Measurements from ENCODE around the gene PTGR3.

Gene PTGR3, protein sequence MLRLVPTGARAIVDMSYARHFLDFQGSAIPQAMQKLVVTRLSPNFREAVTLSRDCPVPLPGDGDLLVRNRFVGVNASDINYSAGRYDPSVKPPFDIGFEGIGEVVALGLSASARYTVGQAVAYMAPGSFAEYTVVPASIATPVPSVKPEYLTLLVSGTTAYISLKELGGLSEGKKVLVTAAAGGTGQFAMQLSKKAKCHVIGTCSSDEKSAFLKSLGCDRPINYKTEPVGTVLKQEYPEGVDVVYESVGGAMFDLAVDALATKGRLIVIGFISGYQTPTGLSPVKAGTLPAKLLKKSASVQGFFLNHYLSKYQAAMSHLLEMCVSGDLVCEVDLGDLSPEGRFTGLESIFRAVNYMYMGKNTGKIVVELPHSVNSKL

DNA sequence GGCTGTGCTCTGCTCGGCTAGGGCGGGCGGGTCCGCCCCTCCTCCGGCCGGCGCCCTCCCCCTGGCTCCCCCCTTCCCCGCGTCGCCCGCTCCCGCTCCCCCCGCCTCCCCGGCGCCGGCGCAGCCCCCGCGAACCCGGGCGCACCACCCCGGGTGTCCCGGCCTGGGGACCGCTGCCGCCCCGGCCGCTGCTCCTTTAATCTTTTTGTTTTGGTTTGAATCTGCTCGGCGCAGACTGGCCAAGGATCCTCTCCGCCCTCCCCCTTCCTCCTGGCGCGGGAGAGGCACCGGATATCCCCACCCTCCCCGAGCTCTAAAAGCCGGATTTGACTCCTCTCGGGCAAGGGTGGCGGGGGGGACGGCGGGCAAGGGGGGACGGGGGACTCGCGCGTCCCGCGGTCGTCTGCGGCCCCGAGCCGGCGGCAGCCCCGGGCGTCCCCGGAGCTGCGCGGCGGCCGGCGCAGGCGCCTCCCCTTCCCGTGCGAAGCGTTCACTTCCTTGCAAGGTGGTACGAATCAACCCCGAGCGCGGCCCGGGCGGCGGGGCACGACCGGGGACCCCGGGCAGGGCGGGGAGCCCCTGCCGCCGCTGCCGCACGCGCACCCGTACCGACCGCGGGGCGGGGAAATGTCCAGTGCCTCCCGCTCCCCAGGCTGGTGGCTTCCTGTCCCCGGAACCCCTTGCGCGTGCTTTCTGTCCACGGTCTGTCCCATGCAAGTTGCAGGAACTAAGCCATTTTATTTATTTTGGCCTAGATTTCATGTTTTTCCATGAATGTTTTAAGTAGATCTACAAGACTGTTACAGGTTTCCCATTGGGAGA, at the start of gene PTGR3:
Gene PTGR3, minus strand, starts transcription at position 11 of the 822 bp plus-strand sequence. CDS start 81 bp downstream, outside the sequence.
- no peaks in the 10 kb centered on the region for H3K9me3 ChIP-seq (ENCODE audit: control insufficient read depth, insufficient read depth, low read length)

GRCh38 chr18:75257605-75258004, 48.7 kb upstream of the PTGR3 start:
- WGBS (ENCODE audit: insufficient coverage, insufficient read length) = no CpG with 5 or more reads among the region's 14 CpGs
- no peak for DNase-seq (ENCODE audit: low read depth, low spot score)
- no peak overlapping the region for H3K27ac ChIP-seq (ENCODE audit: low read length)

More for the DNA sequence above, at the start of gene PTGR3:
- peaks cover 9% of the 10 kb centered on the region for H3K4me1 ChIP-seq (ENCODE audit: control insufficient read depth, insufficient read depth, low read length)
- no CpG with 5 or more reads among the region's 88 CpGs for WGBS (ENCODE audit: insufficient coverage, insufficient read length)
- DNase-seq (ENCODE audit: low read depth, low spot score) = no peak
- peak within 1 kb of the TSS; percentile 83 for H3K4me3 ChIP-seq (ENCODE audit: low read length)
- no peak within 1 kb of the TSS for H3K27ac ChIP-seq (ENCODE audit: low read length)
- H3K36me3 ChIP-seq (ENCODE audit: control insufficient read depth, insufficient read depth, low read length) = no peaks in the 10 kb centered on the region; the same call in 1 of the 2 replicates
- H3K27me3 ChIP-seq (ENCODE audit: control insufficient read depth, insufficient read depth, low read length) = peaks cover 49% of the 10 kb centered on the region

DNA sequence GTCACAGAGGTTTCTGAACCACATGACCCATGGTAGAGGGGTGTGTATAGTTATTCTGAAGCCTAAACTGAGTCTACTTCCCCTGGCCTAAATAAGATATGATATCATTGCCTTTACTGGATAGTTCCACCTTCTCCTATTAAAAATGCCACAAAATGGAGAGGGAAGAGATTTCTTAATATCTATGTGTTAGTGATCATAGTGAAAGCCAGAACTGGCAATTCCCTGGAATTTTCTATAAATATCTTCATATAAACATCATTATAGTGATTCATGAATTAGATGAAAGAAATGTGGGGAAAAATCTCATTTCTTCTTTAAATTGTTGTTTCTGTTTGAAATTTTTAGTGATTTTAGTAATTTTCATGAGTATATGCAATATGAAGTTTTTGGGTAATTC, 47.4 kb upstream of the PTGR3 start:
- Histone ChIP-seq H3K36me3 (ENCODE audit: control insufficient read depth, insufficient read depth, low read length) (no peaks in the 10 kb centered on the region), H3K4me3 (ENCODE audit: low read length) (no peak overlapping the region), H3K27me3 (ENCODE audit: control insufficient read depth, insufficient read depth, low read length) (no peaks in the 10 kb centered on the region), H3K9me3 (ENCODE audit: control insufficient read depth, insufficient read depth, low read length) (no peaks in the 10 kb centered on the region), H3K27ac (ENCODE audit: low read length) (no peak overlapping the region), H3K4me1 (ENCODE audit: control insufficient read depth, insufficient read depth, low read length) (no peaks in the 10 kb centered on the region)
- no peak for DNase-seq (ENCODE audit: low read depth, low spot score)

More at GRCh38 chr18:75257605-75258004, 48.7 kb upstream of the PTGR3 start:
- H3K27me3 ChIP-seq (ENCODE audit: control insufficient read depth, insufficient read depth, low read length) = no peaks in the 10 kb centered on the region
- H3K36me3 ChIP-seq (ENCODE audit: control insufficient read depth, insufficient read depth, low read length) = no peaks in the 10 kb centered on the region
- no peaks in the 10 kb centered on the region for H3K4me1 ChIP-seq (ENCODE audit: control insufficient read depth, insufficient read depth, low read length)
- H3K9me3 ChIP-seq (ENCODE audit: control insufficient read depth, insufficient read depth, low read length) = no peaks in the 10 kb centered on the region
- no peak overlapping the region for H3K4me3 ChIP-seq (ENCODE audit: low read length)

- Histone ChIP-seq H3K9me3 (ENCODE audit: control insufficient read depth, insufficient read depth, low read length) (no peaks in the 10 kb centered on the region), H3K27ac (ENCODE audit: low read length) (no peak overlapping the region), H3K36me3 (ENCODE audit: control insufficient read depth, insufficient read depth, low read length) (no peaks in the 10 kb centered on the region), H3K4me1 (ENCODE audit: control insufficient read depth, insufficient read depth, low read length) (no peaks in the 10 kb centered on the region), H3K27me3 (ENCODE audit: control insufficient read depth, insufficient read depth, low read length) (no peaks in the 10 kb centered on the region), H3K4me3 (ENCODE audit: low read length) (no peak overlapping the region)
- DNase-seq (ENCODE audit: low read depth, low spot score) = no peak
- no CpG with 5 or more reads among the region's 3 CpGs for WGBS (ENCODE audit: insufficient coverage, insufficient read length)
These were observed 46.2 kb upstream of the PTGR3 start for GRCh38 chr18:75255094-75255493.

GRCh38 chr18:75253784-75254183, 44.8 kb upstream of the PTGR3 start:
- no peak overlapping the region for H3K27ac ChIP-seq (ENCODE audit: low read length)
- WGBS (ENCODE audit: insufficient coverage, insufficient read length) = no CpG with 5 or more reads among the region's 4 CpGs
- no peaks in the 10 kb centered on the region for H3K36me3 ChIP-seq (ENCODE audit: control insufficient read depth, insufficient read depth, low read length)
- H3K4me3 ChIP-seq (ENCODE audit: low read length) = no peak overlapping the region
- no peaks in the 10 kb centered on the region for H3K9me3 ChIP-seq (ENCODE audit: control insufficient read depth, insufficient read depth, low read length)
- no peak for DNase-seq (ENCODE audit: low read depth, low spot score)
- H3K4me1 ChIP-seq (ENCODE audit: control insufficient read depth, insufficient read depth, low read length) = no peaks in the 10 kb centered on the region
- no peaks in the 10 kb centered on the region for H3K27me3 ChIP-seq (ENCODE audit: control insufficient read depth, insufficient read depth, low read length)

GRCh38 chr18:75253043-75253442, 44.1 kb upstream of the PTGR3 start:
- Histone ChIP-seq H3K4me1 (ENCODE audit: control insufficient read depth, insufficient read depth, low read length) (no peaks in the 10 kb centered on the region), H3K27me3 (ENCODE audit: control insufficient read depth, insufficient read depth, low read length) (no peaks in the 10 kb centered on the region), H3K4me3 (ENCODE audit: low read length) (no peak overlapping the region), H3K36me3 (ENCODE audit: control insufficient read depth, insufficient read depth, low read length) (no peaks in the 10 kb centered on the region), H3K9me3 (ENCODE audit: control insufficient read depth, insufficient read depth, low read length) (no peaks in the 10 kb centered on the region), H3K27ac (ENCODE audit: low read length) (no peak overlapping the region)
- DNase-seq (ENCODE audit: low read depth, low spot score) = no peak
- no CpG with 5 or more reads among the region's 1 CpG for WGBS (ENCODE audit: insufficient coverage, insufficient read length)

DNA sequence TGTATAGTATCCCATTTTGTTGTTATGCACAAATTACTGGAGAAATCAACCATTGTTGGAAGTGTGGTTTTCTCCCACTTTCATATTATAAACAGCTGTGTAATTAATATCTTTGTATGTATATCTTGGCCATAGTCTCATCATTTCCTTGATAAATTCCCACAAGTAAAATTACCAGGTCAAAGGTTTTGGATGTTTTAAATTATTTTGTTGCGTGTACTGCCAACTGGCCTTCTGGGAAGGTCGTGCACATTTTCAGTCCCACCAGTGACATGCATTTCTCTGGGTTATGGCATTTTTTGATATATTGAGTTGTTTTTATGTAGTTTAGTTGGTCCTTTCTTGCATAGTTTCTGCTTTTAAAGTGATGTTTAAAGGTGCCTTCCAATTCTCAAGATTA, 43.2 kb upstream of the PTGR3 start:
- Histone ChIP-seq H3K9me3 (ENCODE audit: control insufficient read depth, insufficient read depth, low read length) (no peaks in the 10 kb centered on the region), H3K36me3 (ENCODE audit: control insufficient read depth, insufficient read depth, low read length) (no peaks in the 10 kb centered on the region), H3K27me3 (ENCODE audit: control insufficient read depth, insufficient read depth, low read length) (no peaks in the 10 kb centered on the region), H3K4me3 (ENCODE audit: low read length) (no peak overlapping the region), H3K4me1 (ENCODE audit: control insufficient read depth, insufficient read depth, low read length) (no peaks in the 10 kb centered on the region), H3K27ac (ENCODE audit: low read length) (no peak overlapping the region)
- no CpG with 5 or more reads among the region's 2 CpGs for WGBS (ENCODE audit: insufficient coverage, insufficient read length)
- DNase-seq (ENCODE audit: low read depth, low spot score) = no peak

- Histone ChIP-seq H3K27me3 (ENCODE audit: control insufficient read depth, insufficient read depth, low read length) (no peaks in the 10 kb centered on the region), H3K4me1 (ENCODE audit: control insufficient read depth, insufficient read depth, low read length) (no peaks in the 10 kb centered on the region), H3K9me3 (ENCODE audit: control insufficient read depth, insufficient read depth, low read length) (no peaks in the 10 kb centered on the region), H3K4me3 (ENCODE audit: low read length) (no peak overlapping the region), H3K36me3 (ENCODE audit: control insufficient read depth, insufficient read depth, low read length) (no peaks in the 10 kb centered on the region), H3K27ac (ENCODE audit: low read length) (no peak overlapping the region)
- no peak for DNase-seq (ENCODE audit: low read depth, low spot score)
- no CpG with 5 or more reads among the region's 5 CpGs for WGBS (ENCODE audit: insufficient coverage, insufficient read length)
These were observed 42.5 kb upstream of the PTGR3 start for GRCh38 chr18:75251466-75251865.

GRCh38 chr18:75250471-75250821, 41.5 kb upstream of the PTGR3 start:
- H3K9me3 ChIP-seq (ENCODE audit: control insufficient read depth, insufficient read depth, low read length) = no peaks in the 10 kb centered on the region
- WGBS (ENCODE audit: insufficient coverage, insufficient read length) = no CpG with 5 or more reads among the region's 20 CpGs
- no peaks in the 10 kb centered on the region for H3K27me3 ChIP-seq (ENCODE audit: control insufficient read depth, insufficient read depth, low read length)
- no peak for DNase-seq (ENCODE audit: low read depth, low spot score)
- H3K4me3 ChIP-seq (ENCODE audit: low read length) = no peak overlapping the region
- H3K27ac ChIP-seq (ENCODE audit: low read length) = no peak overlapping the region
- no peaks in the 10 kb centered on the region for H3K4me1 ChIP-seq (ENCODE audit: control insufficient read depth, insufficient read depth, low read length)
- H3K36me3 ChIP-seq (ENCODE audit: control insufficient read depth, insufficient read depth, low read length) = no peaks in the 10 kb centered on the region

DNA sequence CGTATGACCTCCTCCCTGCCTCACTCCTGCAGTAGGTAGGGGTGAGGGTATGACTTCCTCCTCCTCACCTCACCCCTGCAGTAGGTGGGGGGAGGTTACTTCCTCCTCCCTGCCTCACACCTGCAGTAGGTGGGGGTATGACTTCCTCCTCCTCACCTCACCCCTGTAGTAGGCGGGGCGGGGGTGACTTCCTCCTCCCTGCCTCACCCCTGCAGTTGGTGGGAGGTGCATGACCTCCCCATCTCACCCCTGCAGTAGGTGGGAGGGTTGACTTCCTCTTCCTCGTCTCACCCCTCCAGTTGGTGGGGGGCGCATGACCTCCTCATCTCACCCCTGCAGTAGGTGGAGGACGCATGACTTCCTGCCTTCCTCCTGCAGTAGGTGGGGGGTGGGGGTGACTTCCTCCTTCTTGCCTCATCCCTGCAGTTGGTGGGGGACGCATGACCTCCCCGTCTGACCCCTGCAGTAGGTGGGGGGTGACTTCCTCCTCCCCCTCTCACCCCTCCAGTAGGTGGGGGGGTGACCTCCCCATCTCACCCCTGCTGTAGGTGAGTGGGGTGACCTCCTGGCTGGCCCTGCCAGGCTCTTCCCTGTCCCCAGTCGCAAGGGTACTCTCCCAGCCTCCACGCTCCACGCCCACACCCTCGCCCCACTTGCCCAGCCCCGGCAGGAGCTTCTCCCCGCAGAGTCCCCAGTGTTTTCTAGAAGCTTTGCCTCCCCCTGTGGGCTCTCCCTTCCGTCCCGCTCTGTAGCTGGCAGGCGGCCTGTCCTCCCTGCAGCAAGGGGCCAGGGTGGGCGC, 40.9 kb upstream of the PTGR3 start:
- H3K27me3 ChIP-seq (ENCODE audit: control insufficient read depth, insufficient read depth, low read length) = no peaks in the 10 kb centered on the region
- H3K27ac ChIP-seq (ENCODE audit: low read length) = no peak overlapping the region
- H3K4me1 ChIP-seq (ENCODE audit: control insufficient read depth, insufficient read depth, low read length) = no peaks in the 10 kb centered on the region
- no peak overlapping the region for H3K4me3 ChIP-seq (ENCODE audit: low read length)
- H3K9me3 ChIP-seq (ENCODE audit: control insufficient read depth, insufficient read depth, low read length) = no peaks in the 10 kb centered on the region
- no CpG with 5 or more reads among the region's 18 CpGs for WGBS (ENCODE audit: insufficient coverage, insufficient read length)
- no peak for DNase-seq (ENCODE audit: low read depth, low spot score)
- no peaks in the 10 kb centered on the region for H3K36me3 ChIP-seq (ENCODE audit: control insufficient read depth, insufficient read depth, low read length)

Data from iPS DF 6.9 (cell line).